Esophagus muscularis mucosa (tissue), 4 donors: Measurements from ENCODE around the gene UBTD2. TPM values are rescaled to one million over a fixed set of nuclear protein-coding genes. Genes with fewer than 3 reads are reported as not detected.

Experiments used
- DNase-seq: peaks from one replicate; pipeline ENCODE4 v3.0.0-alpha.2; 2017; ENCODE audit errors: extremely low spot score
- H3K27ac ChIP-seq, 4 donors: fragments of 200-600 bp; sonication (generic); replicated peaks in 1 of 4; 1 replicate in 3 of 4; 2 replicates in 1 of 4; pipeline ENCODE4 v1.5.1; 2016 to 2019; ENCODE audit warnings: mild to moderate bottlenecking in 1 of 4
- H3K27me3 ChIP-seq, 4 donors: fragments of 200-600 bp; sonication (generic); one replicate each; pipeline versions ENCODE4 v1.5.1 to v1.6.0; 2016 to 2019
- H3K36me3 ChIP-seq, 4 donors: fragments of 200-600 bp; sonication (generic); one replicate each; pipeline ENCODE4 v1.5.1; 2016 to 2019
- H3K4me1 ChIP-seq, 4 donors: fragments of 200-600 bp; sonication (generic); one replicate each; pipeline ENCODE4 v1.5.1; 2016 to 2019
- H3K4me3 ChIP-seq, 4 donors: fragments of 200-600 bp; sonication (generic); 1 replicate in 2 of 4; 2 replicates in 2 of 4; pipeline ENCODE4 v1.5.1; 2016 to 2019; ENCODE audit warnings: mild to moderate bottlenecking in 4 of 4, moderate library complexity in 1 of 4
- H3K9me3 ChIP-seq, 4 donors: fragments of 200-600 bp; sonication (generic); 1 replicate in 3 of 4; 2 replicates in 1 of 4; pipeline ENCODE4 v1.5.1; 2016 to 2019
- CTCF ChIP-seq, 3 experiments: fragments of 200-600 bp in 2 of 3; fragments of 450-650 bp in 1 of 3; sonication (generic) in 2 of 3; IDR thresholded peaks; one replicate each; pipeline ENCODE4 v1.5.1; 2017 to 2019; ENCODE audit warnings: antibody characterized with exemption in 3 of 3, mild to moderate bottlenecking in 2 of 3, moderate library complexity in 1 of 3
- EP300 ChIP-seq: sonication (generic); formaldehyde crosslinking; IDR thresholded peaks from one replicate; pipeline ENCODE4 v1.6.1; 2017; ENCODE audit warnings: antibody characterized with exemption
- POLR2A ChIP-seq: fragments of 450-650 bp; IDR thresholded peaks from one replicate; pipeline ENCODE4 v1.6.1; 2017; ENCODE audit warnings: antibody characterized with exemption, moderate library complexity, mild to moderate bottlenecking, low read depth
- POLR2AphosphoS5 ChIP-seq, 2 donors: sonication (generic); formaldehyde crosslinking; IDR thresholded peaks; one replicate each; pipeline ENCODE4 v1.6.1; 2017; ENCODE audit warnings: antibody characterized with exemption in 2 of 2
- WGBS: methylation state at CpG from one replicate; pipeline ENCODE4 v1.1.5; 2018; 5-methylcytosine and 5-hydroxymethylcytosine counted together
- intact Hi-C: fragments of 100-400 bp; cut with DNase I; formaldehyde crosslinking; loops from one replicate; pipeline ENCODE4 v1.15.1; 2023
- total RNA-seq, 4 donors: library from RNA; depleted of rRNA; stranded (reverse); fragments of >200 nt; gene quantifications; one replicate each; pipeline versions ENCODE4 v1.1.0 to v1.2.1, GENCODE V29; 2016

The UBTD2 gene
- total RNA-seq, 4 donors from 2014 or later = 19.4 to 20.0 (median 19.9) TPM

- Histone ChIP-seq H3K9me3 (no peaks in the 10 kb centered on the region), H3K27me3 (no peaks in the 10 kb centered on the region), H3K36me3 (peaks cover 0 to 5% (median 0%) of the 10 kb centered on the region in 4 donors), H3K27ac (peak overlapping the region in 1 of 4 donors; percentile 31), H3K4me1 (peaks cover 35 to 66% (median 55%) of the 10 kb centered on the region in 4 donors), H3K4me3 (no peak overlapping the region)
- intact Hi-C loops = no loop called here
- 64% methylated on average over 4 of the region's 4 CpGs for WGBS
- DNase-seq = no peak
- TF ChIP-seq POLR2AphosphoS5 (IDR thresholded peaks at IDR 0.05) (no peak), POLR2A (no peak), EP300 (no peak), CTCF (IDR thresholded peaks at IDR 0.05) (no peak)
These were observed 99.7 kb downstream of the UBTD2 start for GRCh38 chr5:172183881-172184280.

DNA sequence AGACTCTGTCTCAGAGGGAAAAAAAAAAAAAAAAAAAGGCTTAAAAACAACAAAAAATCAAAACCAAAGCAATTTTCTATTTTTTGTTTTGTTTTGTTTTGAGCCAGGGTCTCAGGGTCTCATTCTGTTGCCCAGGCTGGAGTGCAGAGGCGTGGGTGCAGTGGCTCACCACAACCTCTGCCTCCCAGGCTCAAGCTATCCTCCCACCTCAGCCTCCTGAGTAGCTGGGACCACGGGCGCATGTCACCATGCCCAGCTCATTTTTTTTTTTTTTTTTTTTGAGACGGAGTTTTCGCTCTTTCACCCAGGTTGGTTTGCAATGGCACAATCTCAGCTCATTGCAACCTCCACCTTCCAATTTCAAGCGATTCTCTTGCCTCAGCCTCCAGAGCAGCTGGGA lies 101.3 kb downstream of the UBTD2 start:
- no peaks in the 10 kb centered on the region for H3K27me3 ChIP-seq
- no peak overlapping the region for H3K27ac ChIP-seq
- peaks cover 43 to 72% (median 58%) of the 10 kb centered on the region in 4 donors for H3K4me1 ChIP-seq
- no peak overlapping the region for H3K4me3 ChIP-seq
- H3K9me3 ChIP-seq = no peaks in the 10 kb centered on the region
- WGBS = 92% methylated on average over 6 of the region's 6 CpGs
- intact Hi-C loops = no loop called here
- no peak for TF ChIP-seq POLR2A
- no peak for TF ChIP-seq POLR2AphosphoS5 (IDR thresholded peaks at IDR 0.05)
- TF ChIP-seq CTCF (IDR thresholded peaks at IDR 0.05) = no peak
- TF ChIP-seq EP300 = no peak
- no peak for DNase-seq
- peaks cover 0 to 5% (median 0%) of the 10 kb centered on the region in 4 donors for H3K36me3 ChIP-seq

GRCh38 chr5:172180936-172181335 lies 102.6 kb downstream of the UBTD2 start:
- no peak for DNase-seq
- Histone ChIP-seq H3K4me3 (no peak overlapping the region), H3K36me3 (peaks cover 0 to 5% (median 0%) of the 10 kb centered on the region in 4 donors), H3K27ac (no peak overlapping the region), H3K27me3 (no peaks in the 10 kb centered on the region), H3K4me1 (peaks cover 34 to 64% (median 49%) of the 10 kb centered on the region in 4 donors), H3K9me3 (no peaks in the 10 kb centered on the region)
- TF ChIP-seq POLR2AphosphoS5 (IDR thresholded peaks at IDR 0.05) (no peak), POLR2A (no peak), CTCF (IDR thresholded peaks at IDR 0.05) (no peak), EP300 (no peak)
- 96% methylated on average over 9 of the region's 9 CpGs for WGBS
- intact Hi-C loops = no loop called here

GRCh38 chr5:172178991-172179989 lies 104.3 kb downstream of the UBTD2 start:
- DNase-seq = no peak
- Histone ChIP-seq H3K27ac (peak overlapping the region; percentile 33 to 73 (median 54)), H3K27me3 (no peaks in the 10 kb centered on the region), H3K4me1 (peaks cover 40 to 65% (median 52%) of the 10 kb centered on the region in 4 donors), H3K9me3 (no peaks in the 10 kb centered on the region), H3K36me3 (peaks cover 0 to 5% (median 0%) of the 10 kb centered on the region in 4 donors), H3K4me3 (peak overlapping the region in 2 of 4 donors; percentile 7 to 25)
- 53% methylated on average over 5 of the region's 18 CpGs for WGBS
- TF ChIP-seq POLR2AphosphoS5 (IDR thresholded peaks at IDR 0.05) (peak in 1 of 2 donors; percentile 30), CTCF (IDR thresholded peaks at IDR 0.05) (no peak)
- intact Hi-C loops = no loop called here
